Activated CD8-positive, alpha-beta T cell treated with anti-CD3 and anti-CD28 coated beads, Interleukin-2, amount 10 ng/mL, durations not matched to agents 7 days and 5 days (primary cell): ENCODE measurements around the gene MARCHF6. TPM values are rescaled to one million over a fixed set of nuclear protein-coding genes. Genes with fewer than 3 reads are reported as not detected.
"Not testable (repeated sequence)": the region's sequence is repeated elsewhere in the genome, so short reads cannot be mapped to it uniquely, and the experiment has no call there.

Experiments used
- ATAC-seq: fragments of 150-1000 bp; cut with Tn5 transposase; one replicate; pipeline ENCODE4 v1.10.0; 2021; ENCODE audit warnings: moderate library complexity
- CTCF ChIA-PET: fragments of 350-600 bp; sonication (Branson Sonifier 250); formaldehyde crosslinking; loops from one replicate; lab custom pipeline; 2021; ENCODE audit warnings: antibody characterized with exemption; lab: Charles Lee
- POLR2A ChIA-PET: fragments of 350-600 bp; sonication (Branson Sonifier 250); formaldehyde crosslinking; loops from one replicate; lab custom pipeline; 2021; ENCODE audit warnings: antibody characterized with exemption; lab: Charles Lee
- DNase-seq: peaks from one replicate; pipeline ENCODE4 v3.0.0-alpha.2; 2020
- H3K27ac Mint-ChIP-seq: one replicate; pipeline ENCODE4 v1.8.0; 2021; ENCODE audit warnings: mild to moderate bottlenecking, mixed read lengths
- H3K27me3 Mint-ChIP-seq: one replicate; pipeline ENCODE4 v1.8.0; 2021; ENCODE audit warnings: low read depth, mixed read lengths
- H3K36me3 Mint-ChIP-seq: one replicate; pipeline ENCODE4 v1.8.0; 2021; ENCODE audit warnings: low read depth, mixed read lengths
- H3K4me1 Mint-ChIP-seq: one replicate; pipeline ENCODE4 v1.8.0; 2021; ENCODE audit warnings: low read depth, mixed read lengths
- H3K4me3 Mint-ChIP-seq: one replicate; pipeline ENCODE4 v1.8.0; 2021; ENCODE audit warnings: mild to moderate bottlenecking, mixed read lengths
- H3K9me3 Mint-ChIP-seq: one replicate; pipeline ENCODE4 v1.8.0; 2022; ENCODE audit warnings: mixed read lengths; ENCODE audit not compliant: insufficient read depth
- total RNA-seq, 2 experiments: library from RNA; stranded (reverse); gene quantifications; one replicate each; pipeline ENCODE4 v1.2.3, GENCODE V29; 2021

MARCHF6 gene
- total RNA-seq, 2 experiments from 2014 or later: 72.2 to 80.5 TPM

DNA sequence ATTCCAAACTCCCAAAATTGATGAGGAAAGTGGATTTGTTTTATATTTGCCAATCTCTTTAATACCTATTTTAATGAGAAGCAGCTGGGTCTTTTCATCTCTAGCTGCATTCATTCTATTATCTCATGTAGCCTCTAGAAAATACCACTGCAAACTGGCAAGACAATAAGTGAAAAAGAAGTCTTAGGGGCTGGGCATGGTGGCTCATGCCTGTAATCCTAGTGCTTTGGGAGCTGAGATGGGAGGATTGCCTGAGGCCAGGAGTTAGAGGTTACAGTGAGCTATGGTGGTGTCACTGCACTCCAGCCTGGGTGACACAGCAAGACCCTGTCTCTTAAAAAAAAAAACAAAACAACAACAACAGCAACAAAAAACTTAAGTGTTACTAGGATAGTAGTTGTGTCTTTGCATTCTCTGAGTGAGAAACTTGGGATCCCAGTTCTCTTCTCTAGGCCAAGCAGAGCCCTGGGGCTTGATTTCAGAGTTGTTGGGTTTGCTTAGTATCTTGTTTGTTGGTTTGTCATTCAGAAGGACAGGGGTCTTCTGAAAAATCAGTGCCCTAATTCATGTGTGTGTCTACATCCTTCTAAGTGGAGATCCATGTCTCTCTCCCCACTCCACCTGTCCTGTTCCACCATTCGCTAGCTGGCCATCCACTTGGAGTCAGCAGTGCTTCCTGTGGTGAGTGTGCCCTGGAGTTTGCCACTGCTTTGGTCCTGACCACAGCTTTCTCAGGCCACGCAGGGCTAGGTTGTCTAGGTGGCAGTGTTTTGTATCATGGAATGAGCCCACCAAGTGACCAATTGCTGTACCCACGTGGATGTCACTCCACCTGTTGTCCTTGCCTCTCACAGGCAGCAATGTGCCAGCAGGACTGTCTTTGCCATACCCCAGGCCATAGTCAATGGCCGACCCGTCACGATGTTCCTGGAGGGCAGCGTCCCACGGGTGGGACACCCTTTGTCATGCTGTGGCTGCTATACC is 19.5 kb downstream of the MARCHF6 start:
- no peak overlapping the region for H3K27ac Mint-ChIP-seq
- H3K36me3 Mint-ChIP-seq: peaks cover 46% of the 10 kb centered on the region
- no peak overlapping the region for H3K4me3 Mint-ChIP-seq

DNA sequence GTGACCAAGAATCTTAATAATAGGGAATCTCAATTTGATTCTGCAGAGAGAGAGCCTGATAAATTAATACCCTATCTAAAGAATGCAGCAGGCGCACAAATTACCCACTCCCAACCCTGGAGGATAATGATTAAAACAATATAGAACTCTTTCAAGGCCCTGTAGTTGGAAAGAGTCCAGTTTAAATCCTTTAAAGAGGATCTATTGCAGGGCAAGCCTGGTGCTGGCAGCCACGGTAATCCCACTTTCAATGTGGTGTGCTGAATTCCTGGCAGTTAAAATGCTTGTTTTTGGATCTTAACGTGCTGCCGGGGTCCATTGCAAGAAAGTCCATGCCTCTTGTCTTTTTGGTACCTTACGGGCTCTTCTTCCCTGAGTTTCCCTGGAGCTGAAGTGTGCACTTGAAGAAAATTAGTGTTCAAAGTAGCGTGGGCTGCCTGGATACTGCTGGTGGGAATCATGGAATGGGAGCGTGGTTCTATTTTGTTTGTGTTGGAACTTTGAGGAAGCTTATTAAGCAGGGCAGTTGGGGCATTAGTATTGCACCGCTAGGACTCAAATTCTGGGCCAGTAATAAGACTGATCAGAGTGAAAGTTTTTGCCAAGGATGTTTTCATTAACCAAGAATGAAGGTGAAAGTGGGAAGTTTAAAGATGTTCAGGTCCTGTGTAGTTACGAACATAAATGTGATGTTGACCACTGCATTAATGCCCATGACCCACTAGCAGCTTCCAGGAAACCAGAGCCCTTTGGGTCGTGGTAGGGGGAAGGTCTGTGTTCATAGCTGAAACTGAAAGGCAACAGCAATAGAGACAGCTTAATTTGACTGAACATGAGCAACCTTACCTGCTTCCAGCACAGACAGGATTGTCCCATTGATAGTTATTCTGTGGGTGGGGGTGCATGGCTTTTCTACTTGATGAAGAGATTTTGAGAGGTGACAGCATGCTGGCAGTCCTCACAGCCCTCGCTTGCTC is 20.8 kb downstream of the MARCHF6 start:
- H3K36me3 Mint-ChIP-seq: peaks cover 45% of the 10 kb centered on the region
- no peaks in the 10 kb centered on the region for H3K9me3 Mint-ChIP-seq
- H3K4me1 Mint-ChIP-seq: peaks cover 52% of the 10 kb centered on the region
- no peaks in the 10 kb centered on the region for H3K27me3 Mint-ChIP-seq
- CTCF ChIA-PET: interaction anchor here (1.0 to 1.4 kb wide), 3 partner anchors 10 to 17 kb away, joined by 3 to 6 read pairs (median 6); no protein-coding TSS in a partner anchor
- H3K27ac Mint-ChIP-seq: peak overlapping the region; percentile 58
- DNase-seq: no peak
- POLR2A ChIA-PET: no interaction called here
- no peak for ATAC-seq
- no peak overlapping the region for H3K4me3 Mint-ChIP-seq

More for the DNA sequence above, 19.5 kb downstream of the MARCHF6 start:
- no peaks in the 10 kb centered on the region for H3K27me3 Mint-ChIP-seq
- POLR2A ChIA-PET: no interaction called here
- H3K4me1 Mint-ChIP-seq: peaks cover 55% of the 10 kb centered on the region
- CTCF ChIA-PET: interaction anchor here (0.8 to 1.4 kb wide), 3 partner anchors 9 to 16 kb away, joined by 3 read pairs; no protein-coding TSS in a partner anchor
- no peak for ATAC-seq
- H3K9me3 Mint-ChIP-seq: no peaks in the 10 kb centered on the region
- no peak for DNase-seq

DNA sequence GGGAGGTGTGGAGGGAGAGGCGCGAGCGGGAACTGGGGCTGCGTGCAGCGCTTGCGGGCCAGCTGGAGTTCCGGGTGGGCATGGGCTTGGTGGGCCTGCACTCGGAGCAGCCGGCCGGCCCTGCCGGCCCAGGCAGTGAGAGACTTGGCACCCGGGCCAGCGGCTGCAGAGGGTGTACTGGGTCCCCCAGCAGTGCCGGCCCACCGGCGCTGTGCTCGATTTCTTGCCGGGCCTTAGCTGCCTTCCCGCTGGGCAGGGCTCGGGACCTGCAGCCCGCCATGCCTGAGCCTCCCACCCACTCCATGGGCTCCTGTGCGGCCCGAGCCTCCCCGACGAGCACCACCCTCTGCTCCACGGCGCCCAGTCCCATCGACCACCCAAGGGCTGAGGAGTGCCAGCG is 21.7 kb downstream of the MARCHF6 start:
- H3K36me3 Mint-ChIP-seq: peaks cover 43% of the 10 kb centered on the region
- H3K4me3 Mint-ChIP-seq, POLR2A ChIA-PET, H3K9me3 Mint-ChIP-seq, H3K27ac Mint-ChIP-seq, H3K27me3 Mint-ChIP-seq, ATAC-seq, DNase-seq: not testable (repeated sequence)
- H3K4me1 Mint-ChIP-seq: peaks cover 52% of the 10 kb centered on the region
- CTCF ChIA-PET: interaction anchor here (1.0 to 1.2 kb wide), 2 partner anchors 11 to 17 kb away, joined by 6 read pairs; no protein-coding TSS in a partner anchor

- CTCF ChIA-PET: interaction anchor here (3.1 kb wide), 1 partner anchor 12 kb away, joined by 20 read pairs; no protein-coding TSS in a partner anchor
- H3K4me1 Mint-ChIP-seq: peaks cover 46% of the 10 kb centered on the region
- POLR2A ChIA-PET: no interaction called here
- no peaks in the 10 kb centered on the region for H3K9me3 Mint-ChIP-seq
- H3K27ac Mint-ChIP-seq: no peak overlapping the region
- no peak for ATAC-seq
- no peak for DNase-seq
- H3K27me3 Mint-ChIP-seq: no peaks in the 10 kb centered on the region
- H3K4me3 Mint-ChIP-seq: no peak overlapping the region
- peaks cover 41% of the 10 kb centered on the region for H3K36me3 Mint-ChIP-seq
Measured at GRCh38 chr5:10376544-10376943, 23.0 kb downstream of the MARCHF6 start.

- Mint-ChIP-seq H3K36me3 (peaks cover 46% of the 10 kb centered on the region), H3K27me3 (no peaks in the 10 kb centered on the region), H3K4me3 (no peak overlapping the region), H3K27ac (peak overlapping the region; percentile 47), H3K9me3 (no peaks in the 10 kb centered on the region), H3K4me1 (peaks cover 46% of the 10 kb centered on the region)
- peak; percentile 39 for ATAC-seq
- peak; percentile 48 for DNase-seq
- ChIA-PET POLR2A (interaction anchor here (1.5 kb wide), 1 partner anchor 24 kb away, joined by 6 read pairs; the partner anchor contains the start of gene MARCHF6), CTCF (interaction anchor here (1.4 to 3.1 kb wide), 3 partner anchors 13 to 93 kb away, joined by 7 to 20 read pairs (median 9); no protein-coding TSS in a partner anchor)
Measured at GRCh38 chr5:10377081-10377480, 23.6 kb downstream of the MARCHF6 start.

GRCh38 chr5:10381803-10382202 is 28.3 kb downstream of the MARCHF6 start:
- H3K9me3 Mint-ChIP-seq: no peaks in the 10 kb centered on the region
- H3K27me3 Mint-ChIP-seq: no peaks in the 10 kb centered on the region
- H3K4me1 Mint-ChIP-seq: peaks cover 14% of the 10 kb centered on the region
- peaks cover 37% of the 10 kb centered on the region for H3K36me3 Mint-ChIP-seq
- CTCF ChIA-PET: interaction anchor here (0.9 kb wide), 1 partner anchor 18 kb away, joined by 3 read pairs; no protein-coding TSS in a partner anchor
- DNase-seq: no peak
- ATAC-seq: no peak
- no peak overlapping the region for H3K4me3 Mint-ChIP-seq
- POLR2A ChIA-PET: no interaction called here
- no peak overlapping the region for H3K27ac Mint-ChIP-seq

DNA sequence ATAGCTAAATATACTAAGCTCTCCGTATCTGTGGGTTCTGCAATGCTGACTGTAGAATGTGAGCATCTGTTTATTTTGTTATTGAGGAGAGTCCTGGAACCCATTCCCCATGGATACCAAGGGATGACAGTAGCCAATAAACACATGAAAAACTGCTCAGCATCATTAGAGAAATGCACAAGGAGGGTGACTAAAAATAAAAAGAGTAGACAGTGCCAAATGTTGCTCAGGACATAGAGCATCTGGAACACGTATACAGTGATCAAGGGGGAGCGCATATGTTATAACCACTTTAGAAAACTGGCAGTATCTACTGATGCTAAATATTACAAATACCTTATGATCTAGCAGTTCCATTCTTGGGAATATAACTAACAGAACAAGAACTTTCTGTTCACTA is 31.0 kb downstream of the MARCHF6 start:
- H3K36me3 Mint-ChIP-seq: peaks cover 30% of the 10 kb centered on the region
- no peaks in the 10 kb centered on the region for H3K27me3 Mint-ChIP-seq
- H3K27ac Mint-ChIP-seq: no peak overlapping the region
- H3K4me3 Mint-ChIP-seq: no peak overlapping the region
- no peaks in the 10 kb centered on the region for H3K4me1 Mint-ChIP-seq
- CTCF ChIA-PET: interaction anchor here (1.2 to 2.5 kb wide), 2 partner anchors 27 to 192 kb away, joined by 4 to 5 read pairs; no protein-coding TSS in a partner anchor
- ATAC-seq (no peak), DNase-seq (no peak)
- POLR2A ChIA-PET: no interaction called here
- H3K9me3 Mint-ChIP-seq: no peaks in the 10 kb centered on the region

GRCh38 chr5:10387690-10388089 is 34.2 kb downstream of the MARCHF6 start:
- Mint-ChIP-seq H3K27ac (no peak overlapping the region), H3K27me3 (no peaks in the 10 kb centered on the region), H3K9me3 (no peaks in the 10 kb centered on the region), H3K4me3 (no peak overlapping the region), H3K4me1 (no peaks in the 10 kb centered on the region), H3K36me3 (peaks cover 38% of the 10 kb centered on the region)
- POLR2A ChIA-PET: no interaction called here
- no peak for ATAC-seq
- no peak for DNase-seq
- CTCF ChIA-PET: interaction anchor here (1.0 to 1.9 kb wide), 4 partner anchors 10 to 30 kb away, joined by 4 to 5 read pairs (median 4); no protein-coding TSS in a partner anchor

DNA sequence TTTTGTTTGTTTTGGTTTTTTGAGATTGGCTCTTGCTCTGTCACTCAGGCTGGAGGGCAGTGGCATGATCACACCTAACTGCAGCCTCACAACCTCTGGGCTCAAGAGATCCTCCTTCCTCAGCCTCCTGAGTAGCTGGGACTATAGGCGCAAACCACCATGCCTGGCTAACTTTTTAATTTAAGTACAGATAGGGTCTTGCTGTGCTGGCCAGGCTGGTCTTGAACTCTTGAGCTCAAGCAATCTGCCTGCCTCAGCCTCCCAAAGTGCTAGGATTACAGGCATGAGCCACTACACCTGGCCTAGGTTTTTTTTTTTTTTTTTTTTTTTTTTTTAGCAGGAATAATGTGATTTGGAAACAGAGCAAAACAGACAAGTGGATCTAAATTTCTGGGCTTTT is 37.6 kb downstream of the MARCHF6 start:
- Mint-ChIP-seq H3K4me1 (no peaks in the 10 kb centered on the region), H3K27ac (no peak overlapping the region), H3K36me3 (peaks cover 45% of the 10 kb centered on the region), H3K9me3 (no peaks in the 10 kb centered on the region), H3K27me3 (no peaks in the 10 kb centered on the region), H3K4me3 (no peak overlapping the region)
- ChIA-PET POLR2A (no interaction called here), CTCF (no interaction called here)
- ATAC-seq (no peak), DNase-seq (no peak)

DNA sequence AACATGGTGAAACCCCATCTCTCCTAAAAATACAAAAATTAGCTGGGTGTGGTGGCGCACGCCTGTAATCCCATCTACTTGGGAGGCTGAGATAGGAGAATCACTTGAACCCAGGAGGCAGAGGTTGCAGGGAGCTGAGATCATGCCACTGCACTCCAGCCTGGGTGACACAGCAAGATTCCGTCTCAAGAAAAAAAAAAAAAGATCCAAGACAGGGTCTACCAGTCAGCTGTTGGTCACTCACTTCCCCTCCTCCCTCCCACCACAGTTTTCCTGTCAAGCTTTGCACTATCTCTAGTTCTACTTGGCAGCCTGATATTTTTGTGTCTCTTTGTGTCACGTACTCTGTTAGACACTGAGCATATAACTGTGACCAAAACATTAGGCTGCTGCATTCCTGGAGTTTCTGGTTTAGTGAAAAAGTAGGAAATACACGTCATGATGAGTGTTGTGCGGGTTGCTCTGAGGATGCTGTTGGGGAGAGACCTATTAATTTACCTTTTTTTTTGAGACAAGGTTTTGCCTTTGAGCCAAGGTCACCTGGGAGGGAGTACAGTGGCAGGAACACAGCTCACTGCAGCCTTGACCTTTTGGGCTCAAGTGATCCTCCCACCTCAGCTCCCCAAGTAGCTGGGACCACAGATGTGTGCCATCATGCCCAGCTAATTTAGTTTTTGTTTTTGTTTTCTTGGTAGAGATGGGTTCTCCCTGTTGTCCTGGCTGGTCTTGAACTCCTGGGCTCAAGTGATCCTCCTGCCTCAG is 39.3 kb downstream of the MARCHF6 start:
- CTCF ChIA-PET, ATAC-seq, DNase-seq, H3K27ac Mint-ChIP-seq, H3K4me1 Mint-ChIP-seq, H3K9me3 Mint-ChIP-seq, H3K4me3 Mint-ChIP-seq, H3K27me3 Mint-ChIP-seq: not testable (repeated sequence)
- H3K36me3 Mint-ChIP-seq: peaks cover 55% of the 10 kb centered on the region
- POLR2A ChIA-PET: interaction anchor here (0.6 kb wide), 1 partner anchor 24 kb away, joined by 3 read pairs; no protein-coding TSS in a partner anchor
